Hematopoietic multipotent progenitor cell treated with erythropoietin and hydrocortisone succinate and interleukin-3 and kit ligand, for 17 days (in vitro differentiated cells): Measurements from ENCODE around the gene DIAPH2.
"Not testable (repeated sequence)": the region's sequence is repeated elsewhere in the genome, so short reads cannot be mapped to it uniquely, and the experiment has no call there.

Experiments used
- DNase-seq: peaks from one replicate; pipeline ENCODE4 v3.0.0-alpha.2; 2015; ENCODE audit warnings: low spot score

The DIAPH2 gene

GRCh38 chrX:96684339-96685209 is at the start of gene DIAPH2:
Gene DIAPH2 (plus strand): TSS chrX:96684842.
- DNase-seq, result no peak

GRCh38 chrX:96650023-96650422 is 34.6 kb upstream of the DIAPH2 start:
- DNase-seq, result no peak

GRCh38 chrX:96655947-96656623 is 28.6 kb upstream of the DIAPH2 start:
- no peak for DNase-seq

- DNase-seq, result no peak
Observed at GRCh38 chrX:96682516-96682915, 2.1 kb upstream of the DIAPH2 start.

GRCh38 chrX:96683997-96684338 is 674 bp upstream of the DIAPH2 start:
- no peak for DNase-seq

GRCh38 chrX:96685210-96686099 is 813 bp downstream of the DIAPH2 start:
- DNase-seq, result no peak

- DNase-seq, result no peak
Observed at GRCh38 chrX:96687776-96688175, 3.1 kb downstream of the DIAPH2 start.

GRCh38 chrX:96688789-96689188 is 4.1 kb downstream of the DIAPH2 start:
- no peak for DNase-seq

- no peak for DNase-seq
Observed at GRCh38 chrX:96689991-96690390, 5.3 kb downstream of the DIAPH2 start.

- DNase-seq, result no peak
Observed at GRCh38 chrX:96692454-96692853, 7.8 kb downstream of the DIAPH2 start.

- no peak for DNase-seq
Observed at GRCh38 chrX:96692890-96693289, 8.2 kb downstream of the DIAPH2 start.

- DNase-seq, result no peak
Observed at GRCh38 chrX:96693407-96693806, 8.8 kb downstream of the DIAPH2 start.

- no peak for DNase-seq
Observed at GRCh38 chrX:96696462-96696861, 11.8 kb downstream of the DIAPH2 start.

- no peak for DNase-seq
Observed at GRCh38 chrX:96700625-96701024, 16.0 kb downstream of the DIAPH2 start.

GRCh38 chrX:96703379-96703778 is 18.7 kb downstream of the DIAPH2 start:
- DNase-seq, result no peak

- no peak for DNase-seq
Observed at GRCh38 chrX:96703816-96704215, 19.2 kb downstream of the DIAPH2 start.

- DNase-seq, result no peak
Observed at GRCh38 chrX:96704629-96705028, 20.0 kb downstream of the DIAPH2 start.

GRCh38 chrX:96705905-96706304 is 21.3 kb downstream of the DIAPH2 start:
- no peak for DNase-seq

- no peak for DNase-seq
Observed at GRCh38 chrX:96707804-96708203, 23.2 kb downstream of the DIAPH2 start.

- no peak for DNase-seq
Observed at GRCh38 chrX:96710031-96710430, 25.4 kb downstream of the DIAPH2 start.

- DNase-seq, result no peak
Observed at GRCh38 chrX:96713303-96713702, 28.7 kb downstream of the DIAPH2 start.

GRCh38 chrX:96714393-96714792 is 29.8 kb downstream of the DIAPH2 start:
- not testable (repeated sequence) for DNase-seq

GRCh38 chrX:96715481-96715880 is 30.8 kb downstream of the DIAPH2 start:
- no peak for DNase-seq
